Esophagus squamous epithelium (tissue), 5 donors: ENCODE data around the gene TCP1. TPM values are rescaled to one million over a fixed set of nuclear protein-coding genes. Genes with fewer than 3 reads are reported as not detected.

Experiments
- DNase-seq: peaks from one replicate; lab custom pipeline; 2025; lab: John Stamatoyannopoulos, UW
- H3K27ac ChIP-seq, 4 donors: fragments of 200-600 bp; sonication (generic); one replicate each; pipeline ENCODE4 v1.5.1; 2016 to 2019; ENCODE audit warnings: mild to moderate bottlenecking in 1 of 4
- H3K27me3 ChIP-seq, 4 donors: fragments of 200-600 bp; sonication (generic); 1 replicate in 3 of 4; 2 replicates in 1 of 4; pipeline versions ENCODE4 v1.5.1 to v1.6.0; 2017 to 2021; ENCODE audit warnings: antibody characterized with exemption in 1 of 4
- H3K36me3 ChIP-seq, 3 donors: fragments of 200-600 bp; sonication (generic); one replicate each; pipeline ENCODE4 v1.5.1; 2016 to 2019
- H3K4me1 ChIP-seq, 3 donors: fragments of 200-600 bp; sonication (generic); one replicate each; pipeline ENCODE4 v1.5.1; 2017 to 2019
- H3K4me3 ChIP-seq, 4 donors: fragments of 200-600 bp; sonication (generic); 1 replicate in 3 of 4; 2 replicates in 1 of 4; pipeline ENCODE4 v1.5.1; 2016 to 2019; ENCODE audit warnings: mild to moderate bottlenecking in 2 of 4, moderate library complexity in 1 of 4
- H3K9me3 ChIP-seq, 3 donors: fragments of 200-600 bp; sonication (generic); one replicate each; pipeline ENCODE4 v1.5.1; 2016 to 2019
- POLR2A ChIP-seq, 4 donors: fragments of 450-650 bp; IDR thresholded peaks; one replicate each; pipeline ENCODE4 v1.6.1; 2017; ENCODE audit warnings: antibody characterized with exemption in 4 of 4, mild to moderate bottlenecking in 4 of 4, moderate library complexity in 3 of 4
- WGBS, 2 donors: methylation state at CpG; one replicate each; pipeline ENCODE4 v1.1.5; 2018; 5-methylcytosine and 5-hydroxymethylcytosine counted together
- intact Hi-C: fragments of 100-400 bp; cut with DNase I; formaldehyde crosslinking; loops from one replicate; pipeline ENCODE4 v1.15.0; 2022
- total RNA-seq, 4 donors: library from RNA; depleted of rRNA; stranded (reverse); fragments of >200 nt; gene quantifications; one replicate each; pipeline ENCODE4 v1.1.0, GENCODE V29; 2016
- TF ChIP-seq, protein P1 (sequence below), 6 experiments: fragments of 450-650 bp in 4 of 6; fragments of 200-600 bp in 2 of 6; sonication (generic) in 2 of 6; IDR thresholded peaks; one replicate each; pipeline ENCODE4 v1.5.1; 2016 to 2019; ENCODE audit warnings: antibody characterized with exemption in 6 of 6, mild to moderate bottlenecking in 4 of 6, moderate library complexity in 4 of 6
- donor health status: DM: yes; HTN: yes; CAD: no.

The TCP1 gene
- total RNA-seq, 4 donors from 2014 or later, result 75.1 to 189 (median 172) TPM

DNA sequence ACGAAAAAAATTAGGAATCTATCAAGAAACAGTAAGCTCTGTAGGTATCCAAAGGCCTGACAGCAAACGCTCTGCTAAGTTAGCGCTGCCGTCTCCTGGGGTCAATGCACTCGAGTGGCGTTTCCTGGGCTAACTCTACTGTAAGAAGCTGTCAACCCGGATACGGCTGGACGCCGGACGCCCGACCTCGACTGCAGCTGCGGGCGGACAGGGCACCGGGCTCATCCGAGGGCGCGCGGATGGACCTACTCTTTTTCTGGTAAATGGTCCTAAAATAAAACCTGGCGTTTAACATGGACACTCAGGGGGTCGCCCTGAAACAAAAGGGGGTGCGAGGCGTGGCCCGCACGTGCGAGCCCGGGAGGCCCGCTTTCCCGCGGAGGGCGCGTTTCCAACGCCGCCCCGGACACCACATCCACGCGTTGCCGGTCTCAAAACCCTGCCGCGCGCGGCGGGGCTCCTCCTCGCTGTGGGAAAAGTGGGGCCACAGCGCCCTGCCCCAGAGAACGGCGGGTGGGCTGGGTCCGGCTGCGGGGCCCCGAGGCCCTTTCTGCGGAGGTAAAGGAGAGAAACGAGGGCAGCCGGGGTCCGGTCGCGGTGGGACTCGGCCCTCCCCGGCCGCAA lies 537 bp downstream of the TCP1 start:
- peaks cover 14 to 61% (median 42%) of the 10 kb centered on the region in 3 donors for H3K4me1 ChIP-seq
- peak overlapping the region; percentile 68 to 96 (median 77) for H3K4me3 ChIP-seq
- WGBS, 2 donors, result 0 to 1% methylated on average over 14 to 29 of the region's 60 CpGs
- no peaks in the 10 kb centered on the region for H3K27me3 ChIP-seq
- peak overlapping the region; percentile 95 to 100 (median 98) for H3K27ac ChIP-seq
- no peaks in the 10 kb centered on the region for H3K9me3 ChIP-seq
- no peak for TF ChIP-seq POLR2A (IDR thresholded peaks at IDR 0.05)
- TF ChIP-seq, protein P1, sequence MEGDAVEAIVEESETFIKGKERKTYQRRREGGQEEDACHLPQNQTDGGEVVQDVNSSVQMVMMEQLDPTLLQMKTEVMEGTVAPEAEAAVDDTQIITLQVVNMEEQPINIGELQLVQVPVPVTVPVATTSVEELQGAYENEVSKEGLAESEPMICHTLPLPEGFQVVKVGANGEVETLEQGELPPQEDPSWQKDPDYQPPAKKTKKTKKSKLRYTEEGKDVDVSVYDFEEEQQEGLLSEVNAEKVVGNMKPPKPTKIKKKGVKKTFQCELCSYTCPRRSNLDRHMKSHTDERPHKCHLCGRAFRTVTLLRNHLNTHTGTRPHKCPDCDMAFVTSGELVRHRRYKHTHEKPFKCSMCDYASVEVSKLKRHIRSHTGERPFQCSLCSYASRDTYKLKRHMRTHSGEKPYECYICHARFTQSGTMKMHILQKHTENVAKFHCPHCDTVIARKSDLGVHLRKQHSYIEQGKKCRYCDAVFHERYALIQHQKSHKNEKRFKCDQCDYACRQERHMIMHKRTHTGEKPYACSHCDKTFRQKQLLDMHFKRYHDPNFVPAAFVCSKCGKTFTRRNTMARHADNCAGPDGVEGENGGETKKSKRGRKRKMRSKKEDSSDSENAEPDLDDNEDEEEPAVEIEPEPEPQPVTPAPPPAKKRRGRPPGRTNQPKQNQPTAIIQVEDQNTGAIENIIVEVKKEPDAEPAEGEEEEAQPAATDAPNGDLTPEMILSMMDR (IDR thresholded peaks at IDR 0.05), result no peak
- DNase-seq, result peak; percentile 11
- intact Hi-C loops, result loop anchor here (5.0 kb wide), 1 partner anchor 62 kb away; the partner anchor contains the start of gene WTAP
- H3K36me3 ChIP-seq, result peaks cover 0 to 58% (median 12%) of the 10 kb centered on the region in 3 donors

DNA sequence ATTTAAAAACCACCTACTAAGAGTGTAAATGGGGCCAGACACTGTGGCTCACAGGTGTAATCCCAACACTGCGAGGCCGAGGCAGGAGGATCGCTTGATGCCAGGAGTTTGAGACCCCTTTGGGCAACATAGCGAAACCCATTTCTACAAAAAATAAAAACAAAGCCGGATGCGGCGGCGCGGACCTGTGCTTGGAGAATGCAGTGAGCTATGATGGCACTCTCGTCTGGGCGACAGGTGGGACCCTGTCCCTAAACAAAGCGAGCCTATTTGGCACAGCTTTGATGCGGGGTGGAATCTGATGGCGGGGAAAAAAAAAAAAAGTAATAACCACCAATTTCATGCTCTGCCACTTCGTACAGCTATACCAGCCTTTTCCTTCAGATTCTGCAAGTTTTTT lies 1.1 kb downstream of the TCP1 start:
- Histone ChIP-seq H3K4me3 (peak overlapping the region; percentile 68 to 96 (median 77)), H3K9me3 (no peaks in the 10 kb centered on the region), H3K4me1 (peaks cover 14 to 56% (median 42%) of the 10 kb centered on the region in 3 donors), H3K27me3 (no peaks in the 10 kb centered on the region), H3K36me3 (peaks cover 0 to 58% (median 12%) of the 10 kb centered on the region in 3 donors), H3K27ac (peak overlapping the region in 3 of 4 donors; percentile 95 to 100 (median 99))
- no peak for DNase-seq
- TF ChIP-seq, protein P1 (IDR thresholded peaks at IDR 0.05), result no peak
- no peak for TF ChIP-seq POLR2A (IDR thresholded peaks at IDR 0.05)
- WGBS, 2 donors, result 14 to 15% methylated on average over 15 of the region's 15 CpGs
- intact Hi-C loops, result loop anchor here (5.0 kb wide), 1 partner anchor 61 kb away; the partner anchor contains the start of gene WTAP

DNA sequence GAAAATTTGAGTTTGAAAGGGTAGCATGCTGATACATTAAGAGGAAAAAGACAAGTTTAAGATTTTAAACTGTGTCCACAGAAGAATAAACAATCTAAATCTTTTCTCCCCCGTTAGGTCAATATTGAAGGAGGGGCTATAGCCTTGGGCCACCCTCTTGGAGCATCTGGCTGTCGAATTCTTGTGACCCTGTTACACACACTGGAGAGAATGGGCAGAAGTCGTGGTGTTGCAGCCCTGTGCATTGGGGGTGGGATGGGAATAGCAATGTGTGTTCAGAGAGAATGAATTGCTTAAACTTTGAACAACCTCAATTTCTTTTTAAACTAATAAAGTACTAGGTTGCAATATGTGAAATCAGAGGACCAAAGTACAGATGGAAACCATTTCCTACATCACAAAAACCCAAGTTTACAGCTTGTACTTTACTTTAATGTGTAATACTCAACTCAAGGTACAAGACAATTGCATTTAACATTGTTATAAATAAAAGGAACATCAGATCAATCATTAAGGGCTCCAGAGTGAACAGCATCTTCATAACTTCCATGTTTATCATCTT lies 10.8 kb downstream of the TCP1 start:
- Histone ChIP-seq H3K9me3 (no peaks in the 10 kb centered on the region), H3K27ac (no peak overlapping the region), H3K36me3 (peaks cover 11 to 99% (median 27%) of the 10 kb centered on the region in 3 donors), H3K4me3 (no peak overlapping the region), H3K27me3 (no peaks in the 10 kb centered on the region), H3K4me1 (no peaks in the 10 kb centered on the region)
- TF ChIP-seq POLR2A (IDR thresholded peaks at IDR 0.05), result no peak
- TF ChIP-seq, protein P1 (IDR thresholded peaks at IDR 0.05), result no peak
- 54 to 62% methylated on average over 3 of the region's 3 CpGs for WGBS, 2 donors
- DNase-seq, result no peak
- intact Hi-C loops, result no loop called here

DNA sequence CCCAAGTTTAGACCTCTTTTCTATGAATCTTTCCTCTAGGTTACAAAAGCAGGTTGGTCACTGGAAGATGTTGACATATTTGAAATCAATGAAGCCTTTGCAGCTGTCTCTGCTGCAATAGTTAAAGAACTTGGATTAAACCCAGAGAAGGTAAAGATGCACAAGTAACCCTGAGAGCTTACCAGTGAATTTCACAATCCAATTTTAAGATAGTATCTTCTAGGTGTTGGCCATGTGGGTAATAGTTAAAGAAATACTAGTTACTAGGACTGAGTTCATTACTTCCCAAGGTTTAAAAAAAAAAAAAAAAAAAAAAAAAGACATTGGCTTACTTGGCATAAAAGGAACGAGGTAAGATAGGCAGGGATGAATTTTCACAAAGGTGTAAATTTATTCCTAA lies 11.3 kb downstream of the TCP1 start:
- intact Hi-C loops, result no loop called here
- Histone ChIP-seq H3K27me3 (no peaks in the 10 kb centered on the region), H3K27ac (no peak overlapping the region), H3K4me1 (no peaks in the 10 kb centered on the region), H3K36me3 (peaks cover 11 to 99% (median 27%) of the 10 kb centered on the region in 3 donors), H3K9me3 (no peaks in the 10 kb centered on the region), H3K4me3 (no peak overlapping the region)
- TF ChIP-seq, protein P1 (IDR thresholded peaks at IDR 0.05), result no peak
- 40 to 60% methylated on average over 1 of the region's 1 CpG for WGBS, 2 donors
- DNase-seq, result no peak

DNA sequence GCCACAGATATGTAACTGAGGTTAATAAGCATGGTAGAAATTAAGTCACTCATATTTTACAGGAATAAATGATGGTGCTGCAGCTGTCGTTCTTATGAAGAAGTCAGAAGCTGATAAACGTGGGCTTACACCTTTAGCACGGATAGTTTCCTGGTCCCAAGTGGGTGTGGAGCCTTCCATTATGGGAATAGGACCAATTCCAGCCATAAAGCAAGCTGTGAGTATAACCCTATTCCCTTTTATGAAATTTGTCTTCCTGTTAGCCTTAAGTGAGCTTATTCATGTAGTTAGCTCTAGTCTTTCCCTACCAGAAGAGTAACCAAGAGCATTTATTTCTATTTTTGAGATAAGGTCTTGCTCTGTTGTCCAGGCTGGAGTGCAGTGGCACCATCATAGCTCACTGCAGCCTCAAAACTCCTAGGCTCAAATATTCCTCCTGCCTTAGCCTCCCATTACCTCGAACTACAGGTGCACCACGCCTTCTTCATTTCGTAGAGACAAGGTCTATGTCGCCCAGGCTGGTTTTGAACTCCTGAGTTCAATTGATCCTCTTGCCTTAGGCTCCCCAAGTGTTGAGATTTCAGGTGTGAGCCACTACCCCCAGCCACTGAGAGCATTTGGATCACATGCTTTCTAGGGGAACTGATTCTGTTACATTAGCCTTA lies 12.0 kb downstream of the TCP1 start:
- TF ChIP-seq POLR2A (IDR thresholded peaks at IDR 0.05), result no peak
- TF ChIP-seq, protein P1 (IDR thresholded peaks at IDR 0.05), result no peak
- Histone ChIP-seq H3K4me3 (no peak overlapping the region), H3K4me1 (no peaks in the 10 kb centered on the region), H3K9me3 (no peaks in the 10 kb centered on the region), H3K27me3 (no peaks in the 10 kb centered on the region), H3K36me3 (peaks cover 5 to 99% (median 27%) of the 10 kb centered on the region in 3 donors), H3K27ac (no peak overlapping the region)
- intact Hi-C loops, result no loop called here
- DNase-seq, result no peak
- 74 to 83% methylated on average over 7 of the region's 7 CpGs for WGBS, 2 donors
